Caco-2 (cell line): ENCODE data around the gene PRR18. TPM values are rescaled to one million over a fixed set of nuclear protein-coding genes. Genes with fewer than 3 reads are reported as not detected.

Experiments used
- BruUV-seq: library from RNA; stranded (reverse); fragments of 400-500 nt; replicated peaks from 2 replicates; lab custom pipeline; 2021; lab: Mats Ljungman, UMichigan
- CTCF ChIA-PET: fragments of 300-600 bp; sonication (Branson Sonifier 250); formaldehyde crosslinking; loops from one replicate; lab custom pipeline; 2022; ENCODE audit warnings: antibody characterized with exemption; lab: Charles Lee
- POLR2A ChIA-PET: fragments of 300-600 bp; sonication (Branson Sonifier 250); formaldehyde crosslinking; loops from one replicate; lab custom pipeline; 2022; ENCODE audit warnings: antibody characterized with exemption; lab: Charles Lee
- DNase-seq, 2 experiments: peaks; one replicate each; pipeline versions ENCODE4 v3.0.0 to v3.0.0-alpha.2; 2020 to 2022
- H3K27me3 ChIP-seq: replicated peaks from 2 replicates; pipeline ENCODE4 v1.6.0; 2011; ENCODE audit warnings: low read length; ENCODE audit not compliant: control insufficient read depth, insufficient read depth
- H3K36me3 ChIP-seq: 2 replicates; pipeline ENCODE4 v1.5.1; 2011; ENCODE audit warnings: low read length; ENCODE audit not compliant: control insufficient read depth, insufficient read depth
- H3K4me1 ChIP-seq: fragments of 250-450 bp; sonication (Bioruptor Pico); 2 replicates; pipeline ENCODE4 v1.5.1; 2020; ENCODE audit warnings: mild to moderate bottlenecking
- H3K4me3 ChIP-seq: 2 replicates; pipeline ENCODE4 v1.5.1; 2011; ENCODE audit warnings: low read depth, mild to moderate bottlenecking, control low read depth, low read length
- H3K9me3 ChIP-seq: fragments of 250-450 bp; sonication (Bioruptor Pico); 2 replicates; pipeline ENCODE4 v1.5.1; 2020; ENCODE audit warnings: mild to moderate bottlenecking, moderate library complexity
- H3K27ac Mint-ChIP-seq: one replicate; pipeline ENCODE4 v1.8.0; 2022; ENCODE audit warnings: mixed read lengths; ENCODE audit not compliant: unreplicated experiment
- H3K27me3 Mint-ChIP-seq: one replicate; pipeline ENCODE4 v1.8.0; 2022; ENCODE audit warnings: mixed read lengths; ENCODE audit not compliant: insufficient read depth, unreplicated experiment
- H3K36me3 Mint-ChIP-seq: one replicate; pipeline ENCODE4 v1.8.0; 2022; ENCODE audit warnings: mild to moderate bottlenecking, mixed read lengths; ENCODE audit not compliant: insufficient read depth, unreplicated experiment
- H3K4me1 Mint-ChIP-seq: one replicate; pipeline ENCODE4 v1.8.0; 2022; ENCODE audit warnings: low read depth, mixed read lengths; ENCODE audit not compliant: unreplicated experiment
- H3K4me3 Mint-ChIP-seq: one replicate; pipeline ENCODE4 v1.8.0; 2022; ENCODE audit warnings: mild to moderate bottlenecking, moderate library complexity, mixed read lengths; ENCODE audit not compliant: unreplicated experiment
- H3K9me3 Mint-ChIP-seq: one replicate; pipeline ENCODE4 v1.8.0; 2022; ENCODE audit warnings: mixed read lengths; ENCODE audit not compliant: unreplicated experiment
- intact Hi-C: fragments of 100-400 bp; cut with micrococcal nuclease; formaldehyde crosslinking; loops from one replicate; pipeline ENCODE4 v1.10.0; 2022; ENCODE audit not compliant: unreplicated experiment
- total RNA-seq: library from RNA; stranded (reverse); gene quantifications from 2 replicates; pipeline ENCODE4 v1.2.3, GENCODE V29; 2022
- TF ChIP-seq, protein P1 (sequence below), 2 experiments: fragments of 200-600 bp in 1 of 2; IDR thresholded peaks; 1 replicate in 1 of 2; 2 replicates in 1 of 2; pipeline versions ENCODE4 v1.5.1 to v1.8.0; 2011 to 2022; ENCODE audit warnings: antibody characterized with exemption in 1 of 2, control low read depth in 1 of 2, inconsistent platforms in 1 of 2, low read depth in 1 of 2, low read length in 1 of 2, mild to moderate bottlenecking in 1 of 2, moderate library complexity in 1 of 2; ENCODE audit not compliant: insufficient read depth in 1 of 2, severe bottlenecking in 1 of 2, unreplicated experiment in 1 of 2

The PRR18 gene
- total RNA-seq, 1 experiment from 2014 or later = 0.95 TPM

DNA sequence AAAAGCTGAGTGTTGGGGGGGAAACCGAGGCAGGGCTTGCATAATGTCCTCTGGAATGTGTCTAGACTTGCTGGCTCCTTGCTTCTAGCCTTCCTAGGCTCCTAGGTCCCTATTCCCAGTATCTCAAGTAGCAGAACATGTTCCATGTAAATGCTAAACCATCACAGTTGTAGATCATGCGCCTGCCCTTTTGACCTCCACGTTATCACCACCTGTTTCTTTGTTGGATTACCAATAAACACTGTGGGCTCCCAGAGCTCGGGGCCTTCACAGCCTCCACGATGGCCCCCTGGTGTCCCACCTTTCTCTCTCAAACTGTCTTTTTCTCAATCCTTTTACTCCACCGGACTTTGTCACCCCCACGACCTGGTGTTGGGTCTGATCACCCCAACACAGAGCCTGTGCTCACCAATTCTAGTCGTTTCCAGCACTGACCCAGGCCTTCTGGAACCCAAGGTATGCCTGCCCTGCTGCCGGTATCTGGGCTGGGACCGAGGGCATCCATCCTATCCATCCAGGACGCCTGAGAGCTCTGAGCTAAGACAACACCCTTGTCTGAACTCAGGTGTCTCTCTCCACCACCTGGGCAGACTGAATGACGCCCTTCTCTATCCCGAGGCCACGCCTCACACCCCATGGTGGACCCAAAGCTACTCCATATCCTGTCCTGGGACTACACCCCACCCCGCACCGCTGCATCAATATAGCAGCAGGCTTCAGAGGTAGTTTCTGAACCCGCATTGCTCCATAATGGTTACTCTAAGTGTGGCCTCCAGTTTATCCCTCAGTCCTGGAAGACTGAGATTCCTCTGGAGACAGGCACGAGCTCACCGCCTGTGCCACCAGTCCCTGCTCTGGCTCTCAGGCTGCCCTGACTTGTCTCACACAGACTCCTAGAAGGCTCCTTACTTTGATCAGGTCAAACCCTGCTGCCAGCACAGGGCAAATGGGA, 9.3 kb upstream of the PRR18 start:
- no peaks in the 10 kb centered on the region for H3K36me3 ChIP-seq
- no peak for DNase-seq
- H3K4me1 Mint-ChIP-seq = peaks cover 6% of the 10 kb centered on the region
- intact Hi-C loops = no loop called here
- POLR2A ChIA-PET = interaction anchor here (0.6 kb wide), 1 partner anchor 129 kb away, joined by 4 read pairs; no protein-coding TSS in a partner anchor
- H3K9me3 Mint-ChIP-seq = no peaks in the 10 kb centered on the region
- H3K27me3 ChIP-seq = no peaks in the 10 kb centered on the region
- H3K9me3 ChIP-seq = no peaks in the 10 kb centered on the region
- no peak overlapping the region for H3K4me3 ChIP-seq
- H3K4me3 Mint-ChIP-seq = no peak overlapping the region
- peaks cover 34% of the 10 kb centered on the region for H3K36me3 Mint-ChIP-seq
- TF ChIP-seq, protein P1, sequence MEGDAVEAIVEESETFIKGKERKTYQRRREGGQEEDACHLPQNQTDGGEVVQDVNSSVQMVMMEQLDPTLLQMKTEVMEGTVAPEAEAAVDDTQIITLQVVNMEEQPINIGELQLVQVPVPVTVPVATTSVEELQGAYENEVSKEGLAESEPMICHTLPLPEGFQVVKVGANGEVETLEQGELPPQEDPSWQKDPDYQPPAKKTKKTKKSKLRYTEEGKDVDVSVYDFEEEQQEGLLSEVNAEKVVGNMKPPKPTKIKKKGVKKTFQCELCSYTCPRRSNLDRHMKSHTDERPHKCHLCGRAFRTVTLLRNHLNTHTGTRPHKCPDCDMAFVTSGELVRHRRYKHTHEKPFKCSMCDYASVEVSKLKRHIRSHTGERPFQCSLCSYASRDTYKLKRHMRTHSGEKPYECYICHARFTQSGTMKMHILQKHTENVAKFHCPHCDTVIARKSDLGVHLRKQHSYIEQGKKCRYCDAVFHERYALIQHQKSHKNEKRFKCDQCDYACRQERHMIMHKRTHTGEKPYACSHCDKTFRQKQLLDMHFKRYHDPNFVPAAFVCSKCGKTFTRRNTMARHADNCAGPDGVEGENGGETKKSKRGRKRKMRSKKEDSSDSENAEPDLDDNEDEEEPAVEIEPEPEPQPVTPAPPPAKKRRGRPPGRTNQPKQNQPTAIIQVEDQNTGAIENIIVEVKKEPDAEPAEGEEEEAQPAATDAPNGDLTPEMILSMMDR (IDR thresholded peaks at IDR 0.05; ENCODE audit: insufficient read depth in 1 of 2, low read depth in 1 of 2, low read length in 1 of 2, severe bottlenecking in 1 of 2, unreplicated experiment in 1 of 2) = no peak
- CTCF ChIA-PET = no interaction called here
- BruUV-seq = no TSS peak
- no peaks in the 10 kb centered on the region for H3K27me3 Mint-ChIP-seq
- H3K4me1 ChIP-seq = 0 out of 2 replicates have a peak, but pooled peaks cover 3% of the 10 kb centered on the region
- no peak overlapping the region for H3K27ac Mint-ChIP-seq

DNA sequence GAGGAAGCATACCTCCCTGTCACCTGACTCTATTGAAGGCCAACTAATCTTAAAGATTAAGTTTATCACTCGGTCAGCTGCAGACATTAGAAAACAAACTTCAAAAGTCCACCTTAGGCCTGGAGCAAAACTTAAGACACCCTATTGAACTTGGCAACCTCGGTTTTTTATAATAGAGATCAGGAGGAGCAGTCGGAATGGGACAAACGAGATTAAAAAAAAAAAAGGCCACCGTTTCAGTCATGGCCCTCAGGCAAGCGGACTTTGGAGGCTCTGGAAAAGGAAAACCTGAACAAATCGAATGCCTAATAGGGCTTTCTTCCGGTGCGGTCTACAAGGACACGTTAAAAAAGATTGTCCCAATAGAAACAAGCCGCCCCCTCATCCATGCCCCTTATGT, 7.2 kb upstream of the PRR18 start:
- Mint-ChIP-seq H3K4me1 (peaks cover 6% of the 10 kb centered on the region), H3K9me3 (no peaks in the 10 kb centered on the region), H3K4me3 (no peak overlapping the region), H3K27ac (no peak overlapping the region), H3K27me3 (no peaks in the 10 kb centered on the region), H3K36me3 (peaks cover 18% of the 10 kb centered on the region)
- H3K27me3 ChIP-seq = no peaks in the 10 kb centered on the region
- POLR2A ChIA-PET = no interaction called here
- intact Hi-C loops = no loop called here
- H3K4me1 ChIP-seq = 0 out of 2 replicates have a peak, but pooled peaks cover 3% of the 10 kb centered on the region
- TF ChIP-seq, protein P1 (IDR thresholded peaks at IDR 0.05; ENCODE audit: insufficient read depth in 1 of 2, low read depth in 1 of 2, low read length in 1 of 2, severe bottlenecking in 1 of 2, unreplicated experiment in 1 of 2) = no peak
- CTCF ChIA-PET = no interaction called here
- BruUV-seq = no TSS peak
- DNase-seq = no peak
- H3K36me3 ChIP-seq = no peaks in the 10 kb centered on the region
- H3K4me3 ChIP-seq = no peak overlapping the region
- no peaks in the 10 kb centered on the region for H3K9me3 ChIP-seq

GRCh38 chr6:166314454-166314853, 6.3 kb upstream of the PRR18 start:
- BruUV-seq = no TSS peak
- peaks cover 6% of the 10 kb centered on the region for H3K4me1 Mint-ChIP-seq
- Histone ChIP-seq H3K36me3 (no peaks in the 10 kb centered on the region), H3K9me3 (no peaks in the 10 kb centered on the region), H3K4me3 (no peak overlapping the region), H3K4me1 (0 out of 2 replicates have a peak, but pooled peaks cover 3% of the 10 kb centered on the region), H3K27me3 (no peaks in the 10 kb centered on the region)
- H3K9me3 Mint-ChIP-seq = no peaks in the 10 kb centered on the region
- no peaks in the 10 kb centered on the region for H3K27me3 Mint-ChIP-seq
- POLR2A ChIA-PET = no interaction called here
- no peak overlapping the region for H3K27ac Mint-ChIP-seq
- H3K4me3 Mint-ChIP-seq = no peak overlapping the region
- intact Hi-C loops = no loop called here
- CTCF ChIA-PET = no interaction called here
- DNase-seq = no peak
- peaks cover 12% of the 10 kb centered on the region for H3K36me3 Mint-ChIP-seq
- TF ChIP-seq, protein P1 (IDR thresholded peaks at IDR 0.05; ENCODE audit: insufficient read depth in 1 of 2, low read depth in 1 of 2, low read length in 1 of 2, severe bottlenecking in 1 of 2, unreplicated experiment in 1 of 2) = no peak
